H1 (cell line): Measurements from ENCODE around the gene RND2.

Source experiments
- POLR2AphosphoS5 ChIP-seq: IDR thresholded peaks from 2 replicates; pipeline ENCODE4 v1.6.1; 2011; ENCODE audit warnings: low read depth, low read length
- TF ChIP-seq, protein P1 (sequence below), 3 experiments: IDR thresholded peaks; 1 replicate in 2 of 3; 2 replicates in 1 of 3; pipeline versions ENCODE4 v1.5.1 to v1.6.1; 2011; ENCODE audit warnings: low read length in 3 of 3, mild to moderate bottlenecking in 3 of 3, inconsistent platforms in 2 of 3, low read depth in 1 of 3, moderate library complexity in 1 of 3; ENCODE audit not compliant: insufficient read depth in 1 of 3; ENCODE audit errors: control extremely low read depth in 1 of 3

DNA sequence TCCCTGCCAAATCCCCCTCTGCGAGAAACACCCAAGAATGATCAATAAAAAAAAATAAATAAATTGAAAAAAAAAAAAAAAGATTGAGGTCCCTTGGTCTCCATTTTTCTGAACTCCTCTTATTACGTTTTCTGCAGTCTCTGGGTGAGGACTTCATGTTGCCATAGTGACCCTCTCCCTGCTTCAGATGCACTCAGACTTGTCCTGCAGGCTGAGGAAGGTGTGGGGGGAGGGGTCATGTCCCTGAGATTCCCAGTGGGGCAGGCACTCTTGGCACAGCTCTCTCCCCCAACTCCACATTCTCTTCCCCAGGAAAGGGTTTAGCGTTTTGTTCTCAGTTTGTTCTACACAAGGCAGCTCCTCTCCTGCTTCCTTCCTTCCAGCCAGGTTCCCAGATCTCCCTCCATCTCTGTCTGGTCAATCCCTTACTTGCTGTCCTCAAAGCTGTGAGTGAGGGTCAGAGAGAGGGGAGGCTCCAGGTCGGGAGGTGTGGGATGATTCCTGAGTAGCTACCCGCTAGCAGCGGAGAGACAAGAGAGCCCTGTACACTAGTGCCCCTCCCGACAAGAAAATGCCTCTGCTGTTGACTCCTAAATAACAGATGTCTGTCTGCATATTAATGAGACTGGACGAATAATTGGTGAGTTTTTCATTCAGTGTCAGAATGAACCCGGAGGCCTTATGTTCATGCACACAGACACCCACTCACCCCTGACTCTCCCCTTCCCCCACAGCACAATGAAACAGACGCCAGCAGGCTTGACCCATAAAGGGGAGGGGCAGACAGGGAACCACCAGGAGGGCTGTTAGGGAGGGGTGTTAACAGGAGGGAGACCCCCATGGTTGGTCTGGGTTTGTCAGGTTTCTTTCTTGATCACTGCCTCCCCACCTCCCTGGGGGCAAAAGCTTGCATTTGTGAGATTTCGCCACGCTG is 9.2 kb downstream of the RND2 start:
- TF ChIP-seq POLR2AphosphoS5: no peak
- TF ChIP-seq, protein P1, sequence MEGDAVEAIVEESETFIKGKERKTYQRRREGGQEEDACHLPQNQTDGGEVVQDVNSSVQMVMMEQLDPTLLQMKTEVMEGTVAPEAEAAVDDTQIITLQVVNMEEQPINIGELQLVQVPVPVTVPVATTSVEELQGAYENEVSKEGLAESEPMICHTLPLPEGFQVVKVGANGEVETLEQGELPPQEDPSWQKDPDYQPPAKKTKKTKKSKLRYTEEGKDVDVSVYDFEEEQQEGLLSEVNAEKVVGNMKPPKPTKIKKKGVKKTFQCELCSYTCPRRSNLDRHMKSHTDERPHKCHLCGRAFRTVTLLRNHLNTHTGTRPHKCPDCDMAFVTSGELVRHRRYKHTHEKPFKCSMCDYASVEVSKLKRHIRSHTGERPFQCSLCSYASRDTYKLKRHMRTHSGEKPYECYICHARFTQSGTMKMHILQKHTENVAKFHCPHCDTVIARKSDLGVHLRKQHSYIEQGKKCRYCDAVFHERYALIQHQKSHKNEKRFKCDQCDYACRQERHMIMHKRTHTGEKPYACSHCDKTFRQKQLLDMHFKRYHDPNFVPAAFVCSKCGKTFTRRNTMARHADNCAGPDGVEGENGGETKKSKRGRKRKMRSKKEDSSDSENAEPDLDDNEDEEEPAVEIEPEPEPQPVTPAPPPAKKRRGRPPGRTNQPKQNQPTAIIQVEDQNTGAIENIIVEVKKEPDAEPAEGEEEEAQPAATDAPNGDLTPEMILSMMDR (IDR thresholded peaks at IDR 0.05; ENCODE audit: control extremely low read depth in 1 of 3, insufficient read depth in 1 of 3, low read depth in 1 of 3, low read length in 3 of 3): no peak
